HG03442 (cell line): ENCODE measurements around the gene PADI2.

Source experiments
- ATAC-seq: cut with Tn5 transposase; IDR thresholded peaks from one replicate; pipeline ENCODE4 v1.9.1; 2021; ENCODE audit warnings: mild to moderate bottlenecking, moderate library complexity; ENCODE audit not compliant: unreplicated experiment

The PADI2 gene

DNA sequence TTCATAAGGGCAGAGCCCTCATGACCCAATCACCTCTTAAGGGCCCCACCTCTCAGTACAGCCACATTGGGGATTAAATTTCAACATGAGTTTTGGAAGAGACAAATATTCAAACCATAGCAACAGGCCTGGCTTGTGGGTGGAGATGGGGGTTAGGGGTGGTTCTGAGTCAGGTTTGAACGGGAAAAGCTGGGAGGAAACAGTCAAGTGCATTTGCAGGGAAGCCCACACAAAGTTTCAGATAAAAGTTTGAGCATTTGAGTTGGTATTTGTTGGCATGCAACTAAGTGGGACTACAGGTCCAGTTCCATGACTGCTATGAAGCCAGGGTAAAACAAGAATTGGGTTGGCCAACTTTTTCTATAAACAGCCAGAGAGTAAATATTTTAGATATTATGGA lies 21.0 kb upstream of the PADI2 start:
- ATAC-seq, result no peak

DNA sequence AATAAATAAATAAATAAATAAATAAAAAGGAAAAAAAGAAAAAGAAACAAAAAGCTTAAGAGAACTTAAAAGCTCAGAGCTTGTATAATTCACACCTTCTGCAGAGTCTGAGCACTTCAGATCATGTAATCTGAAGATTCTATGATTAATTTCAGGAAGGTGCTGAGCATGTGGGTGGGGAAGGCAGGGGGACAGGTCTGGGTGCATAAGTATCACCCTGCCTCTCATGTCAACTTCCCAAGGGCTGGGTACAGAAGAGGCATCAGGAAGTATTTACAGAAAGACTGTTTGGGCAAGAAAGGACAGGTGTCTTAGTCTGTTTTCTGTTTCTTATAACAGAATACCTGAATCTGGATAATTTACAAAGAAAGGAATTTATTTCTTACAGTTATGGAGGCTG lies 20.4 kb upstream of the PADI2 start:
- no peak for ATAC-seq

DNA sequence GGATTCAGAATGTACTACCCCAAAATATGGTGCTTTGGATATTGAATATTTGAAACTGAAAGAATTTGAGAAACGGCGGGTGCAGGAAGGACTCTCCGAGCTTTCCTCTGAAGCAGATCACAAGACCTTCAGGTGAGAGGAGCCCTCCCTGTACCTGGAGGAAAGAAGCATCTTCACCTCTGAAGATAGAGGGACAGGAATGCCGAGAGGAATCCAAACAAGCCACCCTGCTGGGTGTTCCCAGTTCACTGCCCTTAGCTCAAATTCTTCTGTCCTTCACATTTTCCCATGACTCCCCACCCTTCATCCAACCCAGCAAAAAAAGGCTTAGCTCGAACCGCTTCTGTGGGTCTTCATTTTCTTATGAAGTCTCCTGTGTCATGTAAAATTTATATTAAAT lies 18.2 kb upstream of the PADI2 start:
- ATAC-seq, result no peak

DNA sequence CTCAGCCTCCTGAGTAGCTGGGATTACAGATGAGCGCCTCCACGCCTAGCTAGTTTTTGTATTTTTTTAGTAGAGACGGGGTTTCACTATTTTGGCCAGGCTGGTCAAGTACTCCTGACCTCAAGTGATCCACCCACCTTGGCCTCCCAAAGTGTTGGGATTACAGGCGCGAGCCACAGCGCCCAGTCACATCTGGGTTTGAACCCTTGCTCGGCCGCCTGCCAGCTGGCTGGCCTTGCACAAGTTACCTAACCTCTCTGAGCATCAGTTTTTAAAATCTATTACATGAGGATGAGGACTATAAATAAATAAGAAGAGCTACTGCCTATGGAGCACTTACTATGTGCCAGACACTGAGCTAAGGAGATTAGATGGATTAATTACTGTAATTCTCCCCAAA lies 17.7 kb upstream of the PADI2 start:
- no peak for ATAC-seq

DNA sequence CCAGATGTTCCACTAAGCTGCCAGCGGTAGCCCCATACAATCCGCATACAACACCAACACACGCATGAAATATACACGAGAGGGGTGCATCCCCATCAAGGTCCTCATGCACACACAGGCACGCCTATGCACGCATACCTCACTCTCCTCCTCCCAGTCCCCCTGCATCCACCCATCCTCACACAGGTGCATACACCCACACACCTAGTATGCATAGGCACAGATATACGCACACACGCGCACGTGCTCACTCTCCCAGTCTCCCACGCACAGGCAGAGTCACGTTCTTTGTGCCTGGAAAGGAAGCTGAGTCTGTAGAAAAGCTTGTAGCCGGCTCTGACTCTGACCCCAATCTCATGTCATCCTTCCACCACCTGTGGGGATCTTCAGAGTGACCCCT lies 16.9 kb upstream of the PADI2 start:
- no peak for ATAC-seq

DNA sequence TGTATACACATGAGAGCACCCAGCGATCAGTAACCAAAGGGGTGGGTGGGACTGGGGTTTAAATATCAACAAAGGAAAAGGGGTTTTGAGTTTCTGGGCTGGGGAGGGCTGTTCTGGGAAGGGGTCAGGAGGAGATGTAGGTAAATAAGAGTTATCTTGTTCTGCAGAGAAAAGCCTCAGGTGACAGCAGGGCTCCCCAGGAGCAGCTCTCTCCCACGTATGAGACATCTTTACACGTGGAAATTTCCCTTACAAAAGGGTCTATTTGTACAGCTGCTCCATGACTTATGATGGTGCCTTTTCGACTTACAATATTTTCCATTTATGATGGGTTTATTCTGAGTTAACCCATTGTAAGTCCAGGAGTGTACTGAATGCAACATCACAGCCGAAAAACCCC lies 16.3 kb upstream of the PADI2 start:
- ATAC-seq, result no peak

DNA sequence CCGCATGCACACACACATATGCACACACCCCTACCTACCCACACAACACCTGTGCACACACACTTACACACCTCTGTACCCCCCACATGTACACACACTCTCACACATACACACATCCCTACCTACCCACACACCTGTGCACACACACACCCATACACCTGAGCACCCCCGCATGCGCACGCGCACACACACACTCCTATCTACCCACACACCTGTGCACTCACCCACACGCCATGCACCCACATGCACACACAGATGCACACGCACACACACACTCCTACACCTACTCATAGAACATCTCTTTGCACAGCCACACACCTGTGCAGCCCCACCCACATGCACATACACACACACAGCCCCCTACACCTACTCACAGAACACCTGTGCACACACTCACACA lies 15.5 kb upstream of the PADI2 start:
- no peak for ATAC-seq

DNA sequence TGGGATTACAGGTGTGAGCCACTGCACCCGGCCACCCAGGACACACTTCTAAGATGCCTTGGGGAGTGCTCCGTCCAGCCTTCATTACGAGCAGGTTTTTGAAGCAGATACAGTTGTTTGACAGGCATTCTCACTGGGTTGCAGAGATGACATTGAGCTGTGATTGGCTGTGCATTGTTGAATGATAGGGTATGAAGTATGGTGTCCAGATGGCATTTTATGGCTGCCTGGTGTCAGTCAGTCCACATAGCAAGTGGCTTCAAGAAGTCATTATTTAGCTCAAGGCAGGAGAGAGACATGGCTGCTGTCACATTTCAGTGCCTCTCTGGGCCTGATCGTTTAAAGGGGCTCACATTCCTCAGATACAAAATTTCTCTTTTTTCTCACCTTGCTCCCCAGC lies 14.8 kb upstream of the PADI2 start:
- no peak for ATAC-seq

DNA sequence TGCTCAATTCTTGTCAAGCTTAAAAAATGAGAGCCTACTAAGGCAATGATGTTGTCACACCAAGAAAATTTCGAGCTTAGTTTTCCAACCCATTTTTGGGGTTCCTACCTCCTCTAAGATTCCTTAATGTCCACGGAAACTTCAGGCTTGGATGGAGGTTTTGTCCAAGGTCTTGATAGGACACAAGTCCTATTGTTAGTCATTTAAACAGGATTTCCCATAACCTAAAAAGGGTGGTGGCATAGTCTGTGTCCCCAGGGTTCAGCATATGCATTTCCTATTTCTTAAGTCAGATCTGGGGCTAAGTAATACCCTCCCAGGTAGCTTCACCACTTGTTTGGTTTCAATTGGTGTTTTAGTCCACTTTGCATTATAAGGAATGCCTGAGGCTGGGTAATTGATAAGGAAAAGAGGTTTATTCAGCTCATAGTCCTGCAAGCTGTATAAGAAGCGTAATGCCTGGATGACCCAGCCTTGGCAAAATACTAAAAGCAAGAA lies 10.9 kb upstream of the PADI2 start:
- ATAC-seq, result no peak

DNA sequence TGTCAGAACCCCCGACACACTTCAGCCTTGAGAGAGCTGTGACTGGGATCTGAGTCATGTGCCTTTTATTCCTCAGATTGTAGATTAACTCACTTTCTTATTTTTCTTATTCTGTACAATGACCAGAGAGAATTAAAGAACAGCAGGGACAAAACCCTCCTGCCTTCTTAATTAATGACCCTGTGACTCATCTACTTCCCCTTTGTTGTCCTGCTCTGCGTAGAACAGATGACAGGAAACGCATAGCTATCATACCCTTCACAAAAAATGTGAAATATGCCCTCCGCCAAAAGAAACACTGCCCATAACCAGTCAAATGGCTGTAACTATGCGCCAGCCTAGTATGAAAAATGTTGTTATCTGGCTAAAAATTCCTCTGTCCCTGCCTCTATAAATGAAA lies 9.1 kb upstream of the PADI2 start:
- ATAC-seq, result no peak

DNA sequence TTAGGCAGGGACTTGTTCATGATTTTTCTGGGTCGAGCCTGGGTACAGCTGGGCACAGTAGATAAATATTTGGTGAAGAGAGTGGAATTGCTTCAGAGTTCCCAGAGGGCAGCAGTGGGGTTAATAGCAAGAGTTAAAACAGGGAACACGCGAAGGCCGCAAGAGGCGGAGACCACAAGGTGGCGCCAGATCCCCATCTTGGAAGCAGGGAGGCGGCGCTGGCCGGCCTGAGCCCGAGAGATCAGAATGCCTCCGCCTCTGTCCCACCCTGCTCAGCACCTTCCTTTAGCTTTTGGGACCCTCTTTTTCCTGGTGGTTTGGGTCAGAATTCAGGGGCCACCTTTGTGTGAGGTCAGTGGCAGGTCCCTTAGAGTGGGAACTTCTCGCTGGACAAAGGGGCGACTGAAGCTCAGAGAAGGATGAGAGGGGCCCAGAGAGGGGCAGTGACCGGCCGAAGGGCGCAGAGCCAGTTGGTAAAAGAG lies 6.5 kb upstream of the PADI2 start:
- ATAC-seq, result no peak

DNA sequence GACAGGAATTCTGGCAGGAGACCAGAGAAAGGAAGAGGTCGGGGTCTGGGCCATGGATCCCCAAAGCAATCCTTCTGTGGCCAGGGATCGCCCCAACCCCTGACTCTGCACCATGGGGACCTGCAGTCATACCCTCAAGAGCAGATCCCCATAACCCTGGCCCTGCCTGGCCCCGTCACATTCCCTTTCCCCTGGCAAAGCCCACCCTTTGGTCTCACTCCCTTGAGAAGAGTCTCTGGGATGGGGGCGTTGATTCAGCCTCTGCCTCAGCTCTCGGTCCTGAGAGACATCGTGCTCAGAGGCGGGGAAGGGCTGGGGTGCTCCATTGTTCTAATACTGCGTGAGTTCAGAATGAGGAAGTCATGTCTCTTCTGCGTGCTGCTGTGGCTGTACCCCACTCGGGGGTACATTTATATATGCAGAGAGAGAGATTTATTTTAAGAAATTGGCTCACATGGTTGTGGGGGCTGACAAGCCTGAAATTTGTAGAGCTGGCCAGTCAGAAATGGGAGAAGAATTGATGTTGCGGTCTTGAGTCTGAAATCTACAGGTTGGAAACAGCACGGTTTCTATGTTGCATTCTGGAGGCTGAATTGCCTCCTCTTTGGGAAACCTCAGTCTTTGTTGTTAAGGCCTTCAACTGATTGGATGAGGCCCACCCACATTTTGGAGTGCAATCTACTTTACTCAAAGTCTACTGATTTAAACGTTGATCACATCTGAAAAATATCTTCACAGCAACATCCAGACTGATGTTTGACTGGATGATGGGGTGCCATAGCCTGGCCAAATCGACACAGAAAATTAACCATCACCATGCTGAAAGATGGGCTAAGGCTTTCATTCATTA lies 4.2 kb upstream of the PADI2 start:
- no peak for ATAC-seq

DNA sequence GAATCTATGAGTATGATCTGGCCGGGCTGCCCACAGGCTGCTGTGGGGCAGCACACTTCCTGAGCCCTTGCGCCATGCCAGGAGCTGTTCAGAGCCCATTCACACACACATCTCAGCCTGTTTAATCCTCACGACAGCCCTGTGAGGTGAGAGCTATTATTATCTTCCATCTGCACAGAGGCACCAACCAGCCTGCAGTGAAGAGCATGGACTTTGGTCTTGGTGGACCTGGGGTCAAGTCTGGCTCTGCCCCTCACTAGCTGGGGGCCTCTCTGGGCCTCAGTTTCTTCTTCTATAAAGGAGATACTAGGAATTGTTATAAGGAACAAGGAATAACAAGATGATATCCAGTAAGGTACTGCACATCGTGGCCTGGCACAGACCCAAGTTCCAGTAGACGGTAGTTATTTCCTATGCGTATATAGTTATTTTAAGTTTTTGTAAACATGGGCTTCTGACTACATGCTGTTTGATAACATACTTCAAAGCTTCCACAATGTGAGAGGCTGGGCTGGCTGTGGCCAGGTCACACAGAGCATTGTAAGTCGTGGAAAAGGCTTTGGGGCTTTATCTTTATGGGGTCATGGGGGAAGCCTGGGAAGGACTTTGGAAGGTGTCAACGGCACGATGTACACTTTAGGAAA lies 3.4 kb upstream of the PADI2 start:
- no peak for ATAC-seq

DNA sequence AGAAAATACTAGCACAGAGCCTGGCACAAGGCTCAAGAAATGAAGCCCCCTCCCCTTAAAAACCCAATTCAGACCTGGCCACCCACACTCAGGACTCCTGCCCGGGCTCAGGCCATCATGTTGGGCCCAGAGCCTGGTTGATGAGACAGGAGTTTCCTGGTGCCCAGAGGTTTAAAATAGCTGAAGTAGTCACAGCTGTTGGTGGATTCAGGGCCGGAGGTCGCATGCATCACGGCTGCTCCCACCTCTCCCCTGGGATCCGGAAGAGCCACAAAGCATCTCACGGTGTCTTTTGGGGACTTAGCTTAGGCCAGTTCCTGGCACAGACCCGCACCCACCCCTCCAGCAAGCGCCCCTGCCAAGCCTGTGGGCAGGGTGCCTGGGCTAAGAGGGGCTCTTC lies 2.6 kb upstream of the PADI2 start:
- ATAC-seq, result no peak

DNA sequence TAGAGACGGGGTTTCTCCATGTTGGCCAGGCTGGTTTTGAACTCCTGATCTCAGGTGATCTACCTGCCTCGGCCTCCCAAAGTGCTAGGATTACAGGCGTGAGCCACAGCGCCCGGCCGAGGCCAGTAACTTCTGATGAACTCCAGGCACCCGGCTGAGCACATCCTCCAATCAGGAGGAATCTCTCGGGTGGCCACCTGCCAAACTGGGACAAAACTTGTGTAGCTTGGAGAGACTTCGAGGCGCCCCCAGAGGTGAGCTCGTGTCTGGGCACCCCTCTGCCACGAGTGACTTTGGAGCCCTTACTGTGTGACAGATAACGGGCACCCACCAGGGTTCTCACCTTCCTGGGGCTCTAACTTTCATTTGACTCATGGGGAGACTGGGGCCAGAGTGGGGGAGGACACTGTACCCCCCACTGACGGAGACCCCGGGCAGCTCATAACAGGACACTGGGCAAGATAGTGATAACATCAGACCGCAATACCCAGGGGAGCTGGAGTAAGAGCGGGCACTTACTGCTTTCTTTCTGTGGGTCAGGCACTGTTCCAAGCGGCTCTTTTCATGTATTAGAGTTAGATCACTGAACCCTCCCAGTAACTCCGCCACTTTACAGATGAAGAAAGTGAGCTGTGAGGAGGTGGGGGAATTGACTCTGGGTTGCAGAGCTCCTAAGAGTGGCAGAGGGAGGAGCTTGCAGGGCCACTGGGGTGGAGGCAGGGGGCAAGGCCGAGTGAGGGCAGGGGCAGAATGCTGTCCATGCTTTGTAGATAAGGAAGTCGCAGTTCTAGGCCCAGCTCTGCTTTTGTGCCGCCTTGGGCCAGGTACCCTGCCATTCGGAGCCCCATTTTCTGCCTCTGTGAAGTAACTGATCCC lies 1.9 kb upstream of the PADI2 start:
- ATAC-seq, result no peak

DNA sequence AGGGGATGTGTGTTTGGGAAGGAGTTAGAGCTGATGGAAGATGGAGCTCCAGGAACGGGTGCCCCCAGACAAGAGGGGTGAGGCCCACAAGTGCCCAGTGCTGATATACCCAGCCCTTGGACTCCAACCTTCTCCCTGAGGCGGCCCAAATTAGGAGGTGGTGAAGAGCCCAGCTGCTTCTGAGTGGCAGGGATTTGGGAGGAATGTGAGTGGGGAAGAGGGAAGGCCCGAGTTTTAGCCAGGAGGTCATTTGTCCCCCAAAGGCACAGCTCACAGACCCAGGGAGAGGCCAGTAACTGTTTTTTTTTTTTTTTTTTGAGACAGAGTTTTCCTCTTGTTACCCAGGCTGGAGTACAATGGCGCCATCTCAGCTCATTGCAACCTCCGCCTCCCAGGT lies 1.2 kb upstream of the PADI2 start:
- no peak for ATAC-seq

DNA sequence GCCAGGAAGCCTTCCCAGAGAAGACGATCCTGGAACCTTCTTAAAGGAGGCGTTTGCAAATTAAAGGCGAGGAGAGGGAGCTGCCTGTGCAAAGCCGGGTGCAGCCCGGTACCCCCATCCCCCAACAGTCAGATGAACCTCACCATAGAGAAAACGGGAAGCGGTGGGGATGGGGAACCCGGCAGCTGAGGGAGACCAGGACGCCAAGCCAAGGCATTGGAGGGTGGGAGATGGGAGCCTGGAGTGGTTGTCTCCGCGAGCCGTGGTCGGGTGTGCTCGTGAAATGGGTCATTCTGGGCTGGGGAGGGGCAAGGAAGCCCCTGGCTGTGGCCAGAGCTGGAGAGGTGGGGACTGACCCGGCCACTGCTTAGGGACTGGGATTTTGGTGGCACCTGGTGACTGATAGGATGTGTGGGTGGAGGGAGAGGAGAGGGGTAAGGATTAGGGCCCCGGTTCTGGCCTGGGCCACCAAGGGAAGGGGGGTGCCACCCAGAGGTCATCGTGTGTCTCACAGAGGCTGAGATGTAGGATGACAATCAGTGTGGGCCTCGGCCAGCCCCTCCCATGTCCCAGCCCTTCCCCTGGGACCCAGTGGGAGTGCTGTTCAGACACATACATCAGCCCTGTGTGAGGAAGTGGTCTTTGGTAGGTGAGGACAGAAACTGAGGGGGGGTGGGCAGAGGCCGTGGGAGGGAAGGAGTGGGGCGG lies 676 bp upstream of the PADI2 start:
- no peak for ATAC-seq

DNA sequence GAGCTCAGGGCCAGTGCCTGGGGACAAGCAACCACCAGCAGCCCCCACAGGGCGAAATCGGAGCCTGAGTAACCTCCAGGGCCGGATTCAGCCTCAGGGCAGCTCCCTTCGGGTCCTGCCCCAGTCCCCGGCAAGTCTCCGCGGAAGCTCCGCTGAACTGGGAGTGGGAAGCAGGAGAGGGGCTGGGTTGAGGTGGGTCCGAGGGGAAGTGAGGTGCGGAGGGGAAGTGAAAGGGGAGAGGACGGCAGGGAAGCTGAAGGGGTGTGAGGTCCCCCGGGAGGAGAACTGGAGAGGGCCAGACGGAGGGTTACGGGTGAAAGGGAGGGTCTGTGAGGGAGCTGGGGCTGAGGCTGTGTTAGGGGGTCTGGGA lies 560 bp downstream of the PADI2 start:
- ATAC-seq, result no peak

DNA sequence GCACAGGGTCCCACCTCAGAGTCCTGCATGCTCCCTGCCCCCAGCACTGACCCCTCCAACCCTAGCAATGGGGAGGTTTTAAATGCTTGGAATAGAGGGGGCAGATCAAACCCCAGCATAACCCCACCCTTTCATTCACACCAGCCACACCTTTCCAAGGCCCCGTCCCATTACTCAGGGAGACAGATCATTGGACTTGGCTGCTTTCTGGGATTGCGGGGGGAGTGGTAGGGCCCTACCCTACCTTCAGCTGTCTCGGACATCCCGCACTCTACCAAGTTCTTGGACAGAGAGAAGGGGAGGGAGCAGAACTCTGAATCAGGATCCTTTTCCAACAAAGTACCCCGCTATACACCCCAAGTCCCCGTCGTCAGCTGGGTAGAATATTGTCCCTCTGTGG lies 983 bp downstream of the PADI2 start:
- ATAC-seq, result no peak

DNA sequence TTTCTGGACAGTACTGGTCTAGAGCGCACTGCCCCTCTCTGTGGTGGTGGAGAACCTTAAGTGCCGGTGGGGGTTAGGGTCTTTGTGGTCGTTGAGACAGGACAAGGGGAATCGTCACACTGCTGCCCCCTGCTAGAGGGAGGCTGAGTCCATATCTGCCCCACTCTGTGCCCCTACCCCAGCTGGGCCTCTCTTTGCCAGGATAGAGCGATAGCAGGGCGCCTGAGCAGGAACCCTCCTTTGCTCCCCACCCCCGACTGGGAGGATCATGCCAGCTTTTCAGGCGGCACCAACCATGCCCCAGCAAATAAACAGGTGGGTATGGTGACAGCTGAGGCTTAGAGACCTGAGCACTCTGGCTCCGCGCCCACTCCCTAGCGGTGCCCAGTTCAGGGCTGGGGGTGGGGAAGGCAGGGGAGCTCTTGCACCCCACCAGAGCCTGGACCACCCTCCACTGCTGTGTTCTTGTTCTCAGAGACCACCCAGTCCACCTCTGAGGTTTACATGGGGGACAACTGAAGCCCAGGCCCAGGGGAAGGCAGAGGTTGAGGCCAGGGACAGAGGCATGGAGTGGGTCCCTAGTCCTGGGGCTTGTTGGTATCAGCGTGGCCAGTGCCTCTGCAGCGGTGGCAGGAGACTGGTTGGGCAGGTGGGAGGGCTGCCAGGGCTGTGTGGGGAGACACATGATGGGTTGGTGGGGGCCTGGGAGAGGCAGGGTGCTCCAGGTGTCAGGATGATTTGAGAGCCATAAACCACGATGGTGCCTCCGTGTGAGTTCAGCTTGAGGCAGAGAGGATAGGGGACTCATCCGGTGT lies 1.6 kb downstream of the PADI2 start:
- ATAC-seq, result no peak
